Measurements from ENCODE around the gene PLXNA2.

PLXNA2 gene, protein sequence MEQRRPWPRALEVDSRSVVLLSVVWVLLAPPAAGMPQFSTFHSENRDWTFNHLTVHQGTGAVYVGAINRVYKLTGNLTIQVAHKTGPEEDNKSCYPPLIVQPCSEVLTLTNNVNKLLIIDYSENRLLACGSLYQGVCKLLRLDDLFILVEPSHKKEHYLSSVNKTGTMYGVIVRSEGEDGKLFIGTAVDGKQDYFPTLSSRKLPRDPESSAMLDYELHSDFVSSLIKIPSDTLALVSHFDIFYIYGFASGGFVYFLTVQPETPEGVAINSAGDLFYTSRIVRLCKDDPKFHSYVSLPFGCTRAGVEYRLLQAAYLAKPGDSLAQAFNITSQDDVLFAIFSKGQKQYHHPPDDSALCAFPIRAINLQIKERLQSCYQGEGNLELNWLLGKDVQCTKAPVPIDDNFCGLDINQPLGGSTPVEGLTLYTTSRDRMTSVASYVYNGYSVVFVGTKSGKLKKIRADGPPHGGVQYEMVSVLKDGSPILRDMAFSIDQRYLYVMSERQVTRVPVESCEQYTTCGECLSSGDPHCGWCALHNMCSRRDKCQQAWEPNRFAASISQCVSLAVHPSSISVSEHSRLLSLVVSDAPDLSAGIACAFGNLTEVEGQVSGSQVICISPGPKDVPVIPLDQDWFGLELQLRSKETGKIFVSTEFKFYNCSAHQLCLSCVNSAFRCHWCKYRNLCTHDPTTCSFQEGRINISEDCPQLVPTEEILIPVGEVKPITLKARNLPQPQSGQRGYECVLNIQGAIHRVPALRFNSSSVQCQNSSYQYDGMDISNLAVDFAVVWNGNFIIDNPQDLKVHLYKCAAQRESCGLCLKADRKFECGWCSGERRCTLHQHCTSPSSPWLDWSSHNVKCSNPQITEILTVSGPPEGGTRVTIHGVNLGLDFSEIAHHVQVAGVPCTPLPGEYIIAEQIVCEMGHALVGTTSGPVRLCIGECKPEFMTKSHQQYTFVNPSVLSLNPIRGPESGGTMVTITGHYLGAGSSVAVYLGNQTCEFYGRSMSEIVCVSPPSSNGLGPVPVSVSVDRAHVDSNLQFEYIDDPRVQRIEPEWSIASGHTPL (N-terminal part only)
- total RNA-seq: 0.73 to 10.2 (median 3.2) reads per million in 9 experiments

DNA sequence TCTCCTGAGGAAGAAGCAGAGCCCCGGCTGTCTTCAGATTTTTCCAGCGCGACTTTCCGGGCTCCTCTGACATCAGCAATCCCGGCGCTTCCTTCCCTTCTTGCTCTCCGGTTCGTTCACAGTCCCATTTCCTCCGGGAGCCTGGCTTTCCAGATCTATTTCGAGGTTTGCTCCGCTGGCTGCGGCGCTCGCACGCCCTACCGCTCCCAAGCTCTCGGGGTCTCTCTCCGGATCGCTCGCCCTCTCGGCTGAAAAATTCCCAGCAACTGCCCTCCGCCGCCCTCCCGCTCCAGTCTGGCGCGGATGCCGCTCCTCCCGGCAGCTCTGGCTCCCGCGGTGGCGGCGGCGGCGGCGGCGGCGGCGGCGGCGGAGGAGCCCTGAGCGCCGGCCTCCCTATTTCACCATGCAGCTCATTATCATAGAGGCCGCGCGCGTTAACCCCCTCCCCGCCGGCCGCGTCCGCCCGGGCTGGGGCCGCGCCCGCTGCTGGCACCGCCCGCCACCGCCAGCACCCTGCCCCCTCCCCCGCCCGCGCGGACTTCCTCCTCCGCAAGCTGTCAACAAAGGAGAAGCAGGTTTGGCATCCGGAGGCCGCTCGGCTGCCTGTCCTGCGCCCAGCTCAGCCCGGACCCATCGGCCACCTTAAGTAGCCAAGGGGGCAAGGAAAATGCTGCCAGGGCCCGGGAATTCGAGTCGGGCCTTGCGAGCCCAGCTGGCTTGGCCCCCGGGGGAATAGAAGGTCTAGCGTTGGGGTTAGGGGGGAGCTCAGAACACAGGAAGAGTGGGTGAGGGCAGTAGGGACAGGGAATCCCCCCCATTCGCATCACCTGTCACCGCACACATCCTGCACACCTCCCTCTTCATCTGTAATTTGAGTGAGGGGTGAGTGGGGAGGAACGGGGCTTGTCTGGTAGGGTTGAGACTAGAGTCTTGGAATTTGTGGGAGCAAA is at the start of gene PLXNA2:
TSS of gene PLXNA2 (minus strand) at position 418 of the 950 bp plus-strand sequence. CDS start 26,462 bp downstream, outside the sequence.
- ATAC-seq (replicated peaks): peak; percentile 78
- DNase-seq: peak; percentile 58 to 59 (median 58)
- Mint-ChIP-seq H3K4me1 (ENCODE audit: low read depth in 2 of 2) (peaks cover 13 to 18% of the 10 kb centered on the region in 2 donors), H3K9me3 (no peaks in the 10 kb centered on the region), H3K27me3 (peaks cover 23 to 41% of the 10 kb centered on the region in 2 donors), H3K4me3 (peak within 1 kb of the TSS; percentile 90 to 92), H3K36me3 (ENCODE audit: insufficient read depth) (no peaks in the 10 kb centered on the region), H3K27ac (peak within 1 kb of the TSS; percentile 85 to 89)

DNA sequence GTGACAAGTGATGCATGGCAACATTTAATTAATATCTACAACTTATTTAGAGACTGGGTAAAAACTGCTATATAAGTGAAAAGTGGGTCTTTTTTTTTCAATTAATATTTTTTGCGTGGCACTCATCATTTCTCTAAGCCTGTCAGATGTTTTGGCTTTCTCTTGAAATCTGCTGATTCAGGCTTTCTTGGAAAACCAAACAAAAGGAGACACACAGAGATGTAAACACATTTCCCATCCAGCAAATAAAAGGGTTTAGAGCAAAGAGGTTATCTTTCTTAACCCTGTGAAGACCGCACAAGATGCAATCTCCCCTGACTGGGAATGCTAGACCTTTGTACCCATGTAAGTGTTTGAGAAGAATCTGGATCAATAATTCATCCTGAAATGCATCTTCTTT is 48.7 kb upstream of the PLXNA2 start:
- H3K4me1 Mint-ChIP-seq (ENCODE audit: low read depth in 2 of 2): peaks cover 3 to 7% of the 10 kb centered on the region in 2 donors
- no peak overlapping the region for H3K27ac Mint-ChIP-seq
- no peak overlapping the region for H3K4me3 Mint-ChIP-seq
- no peaks in the 10 kb centered on the region for H3K36me3 Mint-ChIP-seq (ENCODE audit: insufficient read depth)
- no peaks in the 10 kb centered on the region for H3K9me3 Mint-ChIP-seq
- ATAC-seq (replicated peaks) (no peak), DNase-seq (no peak)
- H3K27me3 Mint-ChIP-seq: peaks cover 41 to 60% of the 10 kb centered on the region in 2 donors

DNA sequence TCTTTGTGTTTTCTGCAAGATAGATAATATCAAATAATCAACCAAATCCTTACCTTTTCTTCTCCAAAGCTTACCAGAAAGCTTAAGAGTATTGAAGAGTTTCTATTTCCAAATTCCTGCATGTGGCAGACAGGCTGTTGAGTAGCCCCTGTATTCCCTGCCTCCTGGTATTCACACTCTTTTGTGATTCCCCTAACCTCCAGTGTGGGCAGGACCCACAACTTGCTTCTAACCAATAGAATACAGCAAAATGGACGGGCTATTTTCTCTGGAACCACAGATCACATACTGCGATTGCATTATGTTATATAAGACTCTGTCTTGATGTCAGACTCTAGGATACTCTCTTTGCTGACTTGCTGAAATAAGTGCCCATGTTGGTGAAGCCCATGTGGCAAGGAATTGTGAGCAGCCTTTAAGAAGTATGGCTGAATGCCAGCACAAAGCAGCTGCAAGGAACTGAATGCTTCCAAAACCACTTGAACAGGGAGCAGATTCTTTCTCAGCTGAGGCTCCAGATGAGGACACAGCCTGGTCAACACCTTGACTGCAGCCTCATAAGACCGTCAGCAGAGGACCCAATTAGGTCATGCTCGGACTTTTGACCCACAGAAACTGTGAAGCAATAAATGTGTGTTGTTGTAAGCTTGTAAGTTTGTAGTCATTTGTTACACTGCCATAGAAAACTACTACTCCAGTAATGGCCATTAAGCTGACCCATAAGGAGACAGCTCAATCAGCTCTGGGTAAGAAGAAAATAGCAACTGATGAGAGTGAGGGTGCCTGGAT is 47.9 kb upstream of the PLXNA2 start:
- no peaks in the 10 kb centered on the region for H3K36me3 Mint-ChIP-seq (ENCODE audit: insufficient read depth)
- ATAC-seq (replicated peaks) (no peak), DNase-seq (no peak)
- H3K9me3 Mint-ChIP-seq: no peaks in the 10 kb centered on the region
- no peak overlapping the region for H3K4me3 Mint-ChIP-seq
- peaks cover 41 to 63% of the 10 kb centered on the region in 2 donors for H3K27me3 Mint-ChIP-seq
- H3K4me1 Mint-ChIP-seq (ENCODE audit: low read depth in 2 of 2): peaks cover 3 to 7% of the 10 kb centered on the region in 2 donors
- H3K27ac Mint-ChIP-seq: no peak overlapping the region

DNA sequence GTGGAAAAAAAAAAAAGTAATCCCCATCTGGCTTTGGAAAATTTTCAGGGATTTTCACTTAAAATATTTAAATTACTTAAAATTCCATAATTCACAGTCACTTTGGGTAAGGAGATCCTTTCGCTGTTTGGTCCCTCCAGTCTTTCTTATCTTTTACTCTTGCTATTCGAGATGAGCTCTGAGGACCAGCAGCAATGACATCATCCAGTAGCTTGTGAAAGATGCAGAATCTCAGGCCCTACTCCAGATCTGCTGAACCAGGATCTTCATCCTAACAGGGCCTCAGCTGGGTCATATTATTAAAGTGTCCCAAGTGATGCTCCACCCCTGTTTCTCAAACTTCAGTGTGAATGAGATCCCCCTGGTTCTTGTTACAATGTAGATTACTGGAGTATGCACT is 46.9 kb upstream of the PLXNA2 start:
- no peaks in the 10 kb centered on the region for H3K9me3 Mint-ChIP-seq
- ATAC-seq (replicated peaks): no peak
- H3K27me3 Mint-ChIP-seq: peaks cover 41 to 58% of the 10 kb centered on the region in 2 donors
- H3K4me3 Mint-ChIP-seq: no peak overlapping the region
- peaks cover 3 to 7% of the 10 kb centered on the region in 2 donors for H3K4me1 Mint-ChIP-seq (ENCODE audit: low read depth in 2 of 2)
- no peak overlapping the region for H3K27ac Mint-ChIP-seq
- H3K36me3 Mint-ChIP-seq (ENCODE audit: insufficient read depth): no peaks in the 10 kb centered on the region
- no peak for DNase-seq

DNA sequence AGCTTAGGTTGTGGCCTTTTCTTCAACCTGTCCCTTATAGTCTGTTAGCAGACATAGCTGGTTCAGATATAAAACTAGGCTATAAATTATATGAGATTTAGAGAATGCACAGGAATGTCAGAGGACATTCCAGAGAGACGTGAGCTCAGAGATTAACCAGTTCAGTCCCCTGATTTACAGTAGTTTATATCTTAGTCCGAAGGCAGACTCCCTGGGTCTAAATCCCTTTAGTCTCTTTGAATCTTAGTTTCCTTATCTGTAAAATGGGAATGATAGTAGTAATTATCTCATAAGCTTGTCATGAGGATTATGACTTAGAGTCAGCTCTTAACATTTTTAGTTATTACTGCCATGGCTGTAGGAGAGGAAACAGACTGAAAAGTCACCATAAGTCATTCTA is 45.5 kb upstream of the PLXNA2 start:
- Mint-ChIP-seq H3K9me3 (no peaks in the 10 kb centered on the region), H3K27me3 (peaks cover 36 to 51% of the 10 kb centered on the region in 2 donors), H3K27ac (no peak overlapping the region)

DNA sequence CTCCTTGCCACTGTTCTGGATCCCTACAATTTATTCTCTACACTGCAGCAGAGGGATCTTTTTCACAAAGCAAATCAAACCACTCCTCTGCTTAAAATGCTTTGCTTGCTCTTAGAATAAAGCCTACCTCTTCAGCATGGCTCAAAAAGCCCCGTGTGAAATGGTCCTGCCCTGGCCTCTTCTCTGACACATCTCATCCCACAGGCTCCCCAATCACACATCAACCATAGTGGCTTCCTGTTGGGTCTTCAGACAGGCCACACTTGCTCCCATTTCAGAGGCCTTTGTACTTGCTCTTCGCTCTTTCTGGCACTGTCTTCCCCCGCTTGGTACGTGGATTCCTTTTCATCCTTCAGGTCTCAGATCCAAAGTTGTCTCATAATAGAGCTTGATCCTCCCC is 44.3 kb upstream of the PLXNA2 start:
- ATAC-seq (replicated peaks): no peak
- Mint-ChIP-seq H3K4me1 (ENCODE audit: low read depth in 2 of 2) (peaks cover 3 to 7% of the 10 kb centered on the region in 2 donors), H3K36me3 (ENCODE audit: insufficient read depth) (no peaks in the 10 kb centered on the region), H3K9me3 (no peaks in the 10 kb centered on the region), H3K27ac (no peak overlapping the region), H3K4me3 (no peak overlapping the region), H3K27me3 (peaks cover 31 to 41% of the 10 kb centered on the region in 2 donors)
- no peak for DNase-seq

More for the DNA sequence above, 45.5 kb upstream of the PLXNA2 start:
- H3K36me3 Mint-ChIP-seq (ENCODE audit: insufficient read depth): no peaks in the 10 kb centered on the region
- DNase-seq (no peak), ATAC-seq (replicated peaks) (no peak)
- peaks cover 3 to 7% of the 10 kb centered on the region in 2 donors for H3K4me1 Mint-ChIP-seq (ENCODE audit: low read depth in 2 of 2)
- no peak overlapping the region for H3K4me3 Mint-ChIP-seq

DNA sequence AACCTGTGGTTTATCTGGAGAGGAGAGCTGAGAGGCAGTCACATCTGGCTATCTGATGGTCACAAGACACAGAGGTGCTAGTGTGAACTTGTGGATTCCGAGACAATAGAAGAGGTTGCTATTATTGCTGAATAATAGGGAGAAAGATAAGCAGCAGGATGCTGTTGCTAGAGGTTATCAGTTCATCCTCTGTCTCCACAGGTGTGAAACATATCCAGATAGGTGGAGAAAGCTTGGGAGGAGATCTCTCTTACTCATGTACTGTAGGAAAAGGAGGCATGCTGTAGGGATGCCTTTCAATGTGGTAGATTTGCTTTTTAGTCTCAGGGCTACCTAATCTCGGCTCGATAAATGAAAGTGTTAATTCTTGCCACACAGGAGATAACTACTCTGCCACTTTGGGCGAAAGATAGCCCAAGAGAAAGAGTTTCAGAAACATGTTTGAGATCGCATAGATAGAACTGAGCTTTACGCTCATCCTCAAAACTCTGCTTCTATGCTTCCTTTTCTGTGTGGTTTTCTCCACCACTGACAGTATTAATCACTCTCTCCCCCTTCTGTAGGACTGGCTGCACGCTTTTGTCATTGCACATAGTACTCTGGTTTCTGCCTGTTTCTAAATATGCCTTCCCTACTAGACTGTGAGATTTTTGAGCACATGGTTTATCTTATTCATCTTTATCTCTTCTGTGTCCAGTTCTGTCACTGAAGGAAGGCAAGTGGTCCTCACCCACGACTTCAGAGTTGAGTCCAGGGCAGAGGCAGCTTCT is 36.7 kb upstream of the PLXNA2 start:
- H3K4me1 Mint-ChIP-seq (ENCODE audit: low read depth in 2 of 2): no peaks in the 10 kb centered on the region
- no peaks in the 10 kb centered on the region for H3K36me3 Mint-ChIP-seq (ENCODE audit: insufficient read depth)
- no peaks in the 10 kb centered on the region for H3K9me3 Mint-ChIP-seq
- ATAC-seq (replicated peaks) (no peak), DNase-seq (no peak)
- H3K27me3 Mint-ChIP-seq: peaks cover 43% of the 10 kb centered on the region in 2 donors
- H3K27ac Mint-ChIP-seq: no peak overlapping the region
- no peak overlapping the region for H3K4me3 Mint-ChIP-seq

DNA sequence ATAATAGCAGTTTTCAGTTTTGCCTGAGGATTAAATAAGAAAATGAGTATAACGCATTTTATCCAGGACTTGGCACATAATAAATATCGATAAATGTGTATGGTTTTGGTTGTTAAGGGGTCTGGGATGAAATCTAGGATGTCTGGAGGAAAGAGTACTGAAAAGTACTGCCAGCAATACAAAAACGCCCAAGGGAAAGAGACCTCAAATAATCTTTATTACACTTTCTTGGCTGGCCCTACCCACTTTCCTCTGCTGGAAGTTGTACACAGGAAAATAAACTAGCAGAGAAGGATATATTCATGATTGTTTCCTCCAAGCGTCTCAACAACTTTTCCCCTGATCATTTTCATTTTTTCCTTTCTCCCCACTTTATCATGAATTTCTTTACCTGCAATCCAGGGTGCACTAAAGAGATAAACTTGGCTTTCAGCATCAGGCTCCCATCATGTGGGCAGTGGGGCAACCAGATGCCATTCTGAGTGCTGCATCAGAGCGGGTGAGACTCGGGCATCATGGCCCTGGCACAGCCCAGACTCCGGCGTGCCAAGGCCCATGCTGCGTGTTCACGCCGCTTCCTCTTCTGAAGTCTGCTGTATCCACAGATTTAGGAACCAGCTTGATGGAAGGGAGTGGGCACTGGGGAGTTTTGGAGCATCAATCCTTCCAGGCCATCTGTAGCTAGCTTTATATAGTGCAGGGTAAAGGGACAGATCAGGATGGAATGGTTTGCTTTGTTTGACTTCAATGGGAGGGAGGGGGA is 35.8 kb upstream of the PLXNA2 start:
- no peak for ATAC-seq (replicated peaks)
- no peak for DNase-seq
- Mint-ChIP-seq H3K9me3 (no peaks in the 10 kb centered on the region), H3K27ac (no peak overlapping the region), H3K27me3 (peaks cover 47 to 49% of the 10 kb centered on the region in 2 donors), H3K36me3 (ENCODE audit: insufficient read depth) (no peaks in the 10 kb centered on the region), H3K4me3 (no peak overlapping the region), H3K4me1 (ENCODE audit: low read depth in 2 of 2) (no peaks in the 10 kb centered on the region)

DNA sequence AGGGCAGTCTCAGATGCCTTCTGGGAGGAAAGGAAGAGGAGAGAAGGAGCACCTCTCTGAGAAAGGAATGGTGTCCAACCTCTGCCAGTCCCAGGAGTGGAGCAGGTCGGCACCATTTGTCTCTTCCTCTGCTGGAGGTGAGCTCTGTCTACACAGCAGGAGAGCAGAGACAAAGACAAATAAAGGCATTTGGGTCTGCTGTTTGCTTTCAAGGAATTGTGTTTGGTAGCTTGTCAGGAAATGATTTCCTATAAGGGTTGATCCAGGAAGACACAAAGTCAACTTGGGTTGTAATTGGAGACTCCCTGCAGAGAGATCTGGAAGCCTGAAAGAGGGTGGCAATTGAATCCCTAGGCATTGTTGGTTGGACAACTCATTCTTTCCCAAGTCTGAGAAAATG is 34.5 kb upstream of the PLXNA2 start:
- H3K36me3 Mint-ChIP-seq (ENCODE audit: insufficient read depth): no peaks in the 10 kb centered on the region
- H3K4me1 Mint-ChIP-seq (ENCODE audit: low read depth in 2 of 2): no peaks in the 10 kb centered on the region
- H3K4me3 Mint-ChIP-seq: no peak overlapping the region
- peaks cover 48 to 52% of the 10 kb centered on the region in 2 donors for H3K27me3 Mint-ChIP-seq
- H3K27ac Mint-ChIP-seq: no peak overlapping the region
- DNase-seq (no peak), ATAC-seq (replicated peaks) (no peak)
- H3K9me3 Mint-ChIP-seq: no peaks in the 10 kb centered on the region

DNA sequence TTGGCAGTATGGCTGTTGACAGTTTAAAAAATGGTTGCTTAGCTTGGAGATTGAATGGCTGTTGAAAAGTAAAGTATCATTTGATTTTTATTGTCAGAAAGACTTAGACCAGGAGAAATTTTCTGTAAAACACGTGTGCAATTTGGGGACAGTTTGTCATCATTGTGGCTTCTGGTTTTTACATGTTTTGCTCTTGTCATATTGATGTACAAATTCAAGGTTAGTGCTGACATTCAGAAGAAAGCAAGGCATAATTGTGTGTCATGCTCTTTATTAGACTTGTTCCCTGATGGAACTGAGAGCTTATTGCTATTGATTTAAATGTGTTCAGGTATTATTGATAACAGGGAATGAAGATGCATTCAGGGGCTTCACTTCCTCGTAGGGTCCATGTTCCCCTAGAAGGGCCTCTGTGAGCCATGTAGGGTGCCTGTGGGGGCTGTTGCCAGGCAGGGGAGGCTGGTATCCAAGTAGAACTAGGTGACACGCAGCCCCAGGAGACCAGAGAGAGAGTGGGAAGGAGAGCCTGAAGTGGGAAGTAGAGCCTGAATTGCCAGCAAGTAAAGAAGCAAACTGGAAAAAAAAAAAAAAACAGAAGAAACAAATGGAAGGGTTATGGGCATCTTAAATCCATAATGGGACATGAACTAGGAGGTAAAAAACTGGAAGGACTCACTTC is 32.7 kb upstream of the PLXNA2 start:
- ATAC-seq (replicated peaks): no peak

More for the DNA sequence above, 32.7 kb upstream of the PLXNA2 start:
- Mint-ChIP-seq H3K27me3 (peaks cover 53 to 61% of the 10 kb centered on the region in 2 donors), H3K27ac (no peak overlapping the region), H3K36me3 (ENCODE audit: insufficient read depth) (no peaks in the 10 kb centered on the region), H3K4me1 (ENCODE audit: low read depth in 2 of 2) (no peaks in the 10 kb centered on the region), H3K4me3 (no peak overlapping the region), H3K9me3 (no peaks in the 10 kb centered on the region)
- no peak for DNase-seq
